HG03575 (cell line): ENCODE measurements around the gene ID1.
A peak's percentile ranks its signal among the peaks of the same experiment; 100 is the strongest.

ENCODE experiments used
- ATAC-seq: cut with Tn5 transposase; IDR thresholded peaks from one replicate; pipeline ENCODE4 v1.9.1; 2021; ENCODE audit not compliant: unreplicated experiment, insufficient number of reproducible peaks, low FRiP score; ENCODE audit errors: extremely low read depth

The ID1 gene, protein sequence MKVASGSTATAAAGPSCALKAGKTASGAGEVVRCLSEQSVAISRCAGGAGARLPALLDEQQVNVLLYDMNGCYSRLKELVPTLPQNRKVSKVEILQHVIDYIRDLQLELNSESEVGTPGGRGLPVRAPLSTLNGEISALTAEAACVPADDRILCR

DNA sequence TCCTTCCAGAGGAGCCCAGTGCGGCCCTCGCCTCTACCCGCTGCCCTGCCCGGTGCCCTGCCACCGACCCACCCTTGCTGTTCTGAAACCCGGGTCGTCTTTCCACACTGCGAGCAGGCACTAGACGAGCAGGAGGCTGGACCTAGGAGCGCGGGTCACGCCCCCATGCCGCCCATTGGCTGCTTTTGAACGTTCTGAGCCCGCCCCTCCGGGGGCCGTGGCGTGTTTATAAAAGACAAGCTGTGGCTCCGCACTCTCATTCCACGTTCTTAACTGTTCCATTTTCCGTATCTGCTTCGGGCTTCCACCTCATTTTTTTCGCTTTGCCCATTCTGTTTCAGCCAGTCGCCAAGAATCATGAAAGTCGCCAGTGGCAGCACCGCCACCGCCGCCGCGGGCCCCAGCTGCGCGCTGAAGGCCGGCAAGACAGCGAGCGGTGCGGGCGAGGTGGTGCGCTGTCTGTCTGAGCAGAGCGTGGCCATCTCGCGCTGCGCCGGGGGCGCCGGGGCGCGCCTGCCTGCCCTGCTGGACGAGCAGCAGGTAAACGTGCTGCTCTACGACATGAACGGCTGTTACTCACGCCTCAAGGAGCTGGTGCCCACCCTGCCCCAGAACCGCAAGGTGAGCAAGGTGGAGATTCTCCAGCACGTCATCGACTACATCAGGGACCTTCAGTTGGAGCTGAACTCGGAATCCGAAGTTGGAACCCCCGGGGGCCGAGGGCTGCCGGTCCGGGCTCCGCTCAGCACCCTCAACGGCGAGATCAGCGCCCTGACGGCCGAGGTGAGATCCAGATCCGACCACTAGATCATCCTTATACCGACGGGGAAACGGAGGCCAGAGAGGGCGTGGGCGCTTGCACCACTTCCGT is at the start of gene ID1:
Gene ID1, plus strand, starts transcription at position 259 of the 871 bp plus-strand sequence. Its CDS starts 99 bp downstream, at position 358.
- ATAC-seq = peak; percentile 51

DNA sequence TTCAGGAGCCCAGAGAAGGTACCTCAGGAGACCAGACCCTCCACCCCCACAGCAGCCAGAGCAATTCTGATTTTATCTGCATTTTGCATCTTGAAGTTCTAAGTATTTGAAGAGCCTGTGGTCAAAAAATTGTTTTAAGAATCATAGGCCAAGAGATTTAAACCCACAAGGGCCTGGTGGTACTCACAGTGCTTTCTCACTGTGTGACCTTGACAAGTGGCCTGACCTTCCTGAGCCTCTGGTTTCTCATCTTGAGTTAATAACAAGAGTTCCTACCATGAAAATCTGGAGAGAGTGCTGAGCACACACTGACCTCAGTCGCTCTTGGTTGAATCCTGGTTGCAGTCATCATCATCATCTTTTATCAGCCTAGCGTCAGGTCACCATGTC is 45.4 kb upstream of the ID1 start:
- ATAC-seq = no peak

DNA sequence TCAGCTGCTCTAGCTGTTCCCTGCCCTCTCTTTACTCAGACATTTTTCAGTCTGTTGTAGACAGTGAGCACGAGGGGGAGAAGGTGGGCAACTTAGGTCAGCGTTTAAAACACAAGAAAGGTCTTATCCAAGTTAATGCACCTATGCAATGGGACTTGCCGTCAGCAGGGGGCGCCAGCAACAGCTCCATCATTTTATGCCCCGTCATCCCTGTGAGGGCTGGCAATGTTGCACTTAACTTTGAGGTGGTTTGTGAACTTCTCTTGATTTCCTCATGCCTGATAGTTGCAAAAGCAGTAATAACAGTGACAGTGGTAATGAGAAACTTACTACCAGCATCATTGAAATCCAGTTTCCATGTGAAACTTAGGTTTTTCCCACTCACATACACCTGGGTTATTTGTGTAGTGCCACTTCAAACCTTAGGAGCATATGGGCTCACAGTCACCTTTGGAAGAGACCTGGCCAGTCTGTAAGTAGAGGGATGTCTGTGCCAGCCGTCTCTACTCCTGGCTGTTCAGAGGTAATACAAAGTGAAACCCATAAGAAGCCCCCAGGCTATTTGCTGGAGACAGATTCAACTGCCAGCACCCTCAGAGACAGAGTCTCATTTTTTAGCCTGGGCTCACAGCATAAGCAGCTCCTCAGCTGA is 44.9 kb upstream of the ID1 start:
- ATAC-seq = no peak

DNA sequence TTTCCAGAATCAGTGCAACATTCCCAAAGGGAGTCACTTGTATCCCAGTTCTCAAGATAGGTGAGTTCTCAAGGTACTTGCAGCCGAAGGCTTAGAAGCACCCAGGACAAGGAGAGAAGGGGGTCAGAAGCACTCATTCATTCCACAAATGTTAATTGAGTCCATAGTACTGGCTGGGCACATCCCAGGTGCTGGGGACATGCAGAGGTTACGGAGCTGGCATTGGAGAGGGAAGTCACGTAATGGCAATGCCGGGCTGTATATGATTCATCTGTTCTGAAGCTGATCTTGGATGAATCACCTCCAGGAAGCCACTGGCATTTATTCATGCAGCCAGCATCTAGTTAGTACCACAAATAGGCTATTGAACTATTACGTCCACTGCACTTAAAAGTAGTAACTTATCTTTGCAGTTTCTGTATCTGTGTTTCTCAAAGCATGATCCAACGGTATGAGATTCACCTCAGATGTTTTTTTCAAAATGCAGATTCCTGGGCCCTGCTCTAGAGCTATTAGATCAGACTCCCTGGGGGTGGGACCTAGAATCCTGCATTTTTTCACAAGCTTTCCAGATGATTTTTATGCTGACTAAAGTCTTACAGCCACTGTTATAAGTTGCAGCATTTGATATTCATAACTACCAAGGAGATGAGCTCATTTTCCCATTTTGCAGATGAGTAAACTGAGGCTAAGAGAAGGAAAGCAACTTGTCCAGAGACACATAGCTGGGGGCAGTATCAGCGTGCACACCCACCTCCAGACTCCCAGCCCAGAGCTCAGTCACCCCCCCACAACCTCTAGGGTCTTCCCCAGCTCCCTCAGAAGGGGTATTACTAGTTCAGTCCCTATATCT is 44.1 kb upstream of the ID1 start:
- no peak for ATAC-seq

DNA sequence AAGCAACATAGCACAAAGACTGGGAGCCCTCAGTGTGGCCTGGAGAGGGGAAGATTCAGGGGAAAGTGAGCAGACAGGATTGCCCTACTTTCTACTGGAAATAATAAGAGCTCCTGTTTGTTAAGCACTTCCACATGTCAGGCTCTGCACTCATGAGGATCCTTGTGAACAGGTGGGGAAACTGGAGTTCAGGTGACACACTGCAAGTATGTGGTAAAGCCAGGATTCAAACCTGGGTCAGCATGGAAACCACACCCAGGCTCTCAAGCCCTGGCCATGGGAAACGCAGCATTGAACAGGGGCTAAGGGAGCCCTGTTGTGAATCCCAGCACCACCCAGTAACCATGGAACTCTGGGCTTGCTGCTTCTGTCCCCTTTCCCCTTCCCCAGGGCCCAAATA is 42.8 kb upstream of the ID1 start:
- ATAC-seq = no peak

DNA sequence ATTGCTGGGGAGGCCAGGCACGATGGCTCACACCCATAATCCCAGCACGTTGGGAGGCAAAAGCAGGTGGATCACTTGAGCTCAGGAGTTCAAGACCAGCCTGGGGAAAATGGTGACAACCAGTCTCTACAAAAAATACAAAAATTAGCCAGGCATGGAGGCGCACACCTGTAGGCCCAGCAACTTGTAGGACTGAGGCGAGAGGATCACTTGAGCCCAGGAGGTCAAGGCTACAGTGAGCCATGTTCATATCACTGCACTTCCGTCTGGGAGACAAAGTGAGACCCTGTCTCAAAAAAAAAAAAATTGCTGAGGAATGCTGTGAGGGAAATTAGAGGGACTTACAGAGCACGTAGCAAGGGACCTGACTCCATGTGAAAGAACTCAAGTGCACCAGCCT is 40.8 kb upstream of the ID1 start:
- ATAC-seq = no peak

DNA sequence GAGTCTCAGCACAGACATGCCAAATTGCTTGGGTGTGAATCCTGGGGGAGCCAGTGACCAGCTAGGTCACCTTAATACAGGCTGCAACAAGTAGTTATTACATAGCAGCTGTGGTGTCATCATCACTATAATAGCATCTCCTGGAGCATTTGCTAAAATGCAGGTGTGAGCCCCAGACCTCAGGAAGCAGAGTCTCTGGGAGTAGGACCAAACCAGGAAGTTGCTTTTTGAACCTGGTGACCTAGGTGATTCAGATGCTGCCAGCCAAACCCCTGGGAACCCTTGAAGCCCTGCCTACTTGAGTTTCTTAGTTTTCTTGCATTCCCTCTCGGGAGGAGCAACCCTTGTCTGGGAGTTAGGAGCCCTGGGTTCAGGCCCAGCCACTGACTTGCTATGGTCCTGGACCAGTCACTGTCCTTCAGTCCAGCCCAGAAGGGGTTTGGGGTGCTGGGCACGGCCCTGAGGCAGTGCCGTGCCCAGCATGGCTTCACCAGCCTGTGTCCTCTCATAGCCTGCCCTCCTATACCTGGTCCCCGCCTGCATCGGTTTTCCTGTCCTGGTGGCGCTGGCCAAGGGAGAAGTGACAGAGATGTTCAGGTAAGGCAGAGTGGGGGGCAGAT is 39.3 kb upstream of the ID1 start:
- no peak for ATAC-seq

DNA sequence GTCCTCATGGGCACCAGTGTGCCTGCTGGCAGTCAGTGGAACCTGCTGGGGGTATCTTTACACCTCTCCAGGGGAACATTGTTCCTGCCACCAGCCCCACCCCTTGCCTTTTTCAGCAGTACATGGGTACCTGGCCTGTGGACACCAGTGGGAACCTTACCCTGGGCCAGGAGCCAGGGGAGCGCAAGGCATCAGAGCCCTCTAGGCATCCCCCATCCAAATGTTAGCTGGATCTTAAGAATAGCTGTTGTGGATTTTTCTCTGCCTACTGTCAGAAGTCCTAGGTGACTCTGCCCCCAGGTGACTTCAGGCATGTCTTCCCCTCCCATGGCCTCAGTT is 38.8 kb upstream of the ID1 start:
- ATAC-seq = no peak

DNA sequence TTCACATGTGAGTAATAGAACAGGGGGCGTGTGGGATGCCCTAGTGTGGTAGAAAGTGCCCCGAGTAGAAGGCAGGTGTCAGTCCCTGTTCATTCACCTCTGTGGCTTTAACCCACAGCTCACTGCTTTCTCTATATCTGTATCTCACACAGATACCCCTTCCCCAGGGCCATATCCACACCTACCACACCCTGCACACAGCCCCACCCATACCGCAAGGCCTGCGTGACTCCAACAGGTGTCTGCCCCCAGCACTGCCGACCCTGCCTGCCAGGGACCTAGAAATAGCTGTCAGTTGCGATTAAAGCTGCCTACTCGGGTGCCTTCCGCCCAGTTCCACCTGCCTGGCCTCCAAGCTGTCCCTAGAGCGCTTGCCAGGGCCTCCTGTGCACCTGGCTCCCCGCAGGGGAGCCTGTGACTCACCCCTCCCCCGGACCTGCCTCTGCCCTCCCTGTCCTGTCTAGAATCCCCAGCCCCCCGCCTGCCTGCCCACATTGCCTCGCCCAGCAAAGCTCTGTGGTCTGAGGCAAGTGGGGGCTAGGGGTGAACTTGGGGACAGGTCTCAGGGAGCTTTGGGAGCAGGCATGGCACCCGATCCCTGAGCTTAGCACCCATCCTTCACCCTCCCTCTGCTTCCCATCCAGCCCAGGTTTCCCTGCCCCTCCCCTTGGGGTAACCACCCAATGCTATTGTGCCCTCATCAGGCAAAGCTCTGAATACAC is 38.3 kb upstream of the ID1 start:
- no peak for ATAC-seq

DNA sequence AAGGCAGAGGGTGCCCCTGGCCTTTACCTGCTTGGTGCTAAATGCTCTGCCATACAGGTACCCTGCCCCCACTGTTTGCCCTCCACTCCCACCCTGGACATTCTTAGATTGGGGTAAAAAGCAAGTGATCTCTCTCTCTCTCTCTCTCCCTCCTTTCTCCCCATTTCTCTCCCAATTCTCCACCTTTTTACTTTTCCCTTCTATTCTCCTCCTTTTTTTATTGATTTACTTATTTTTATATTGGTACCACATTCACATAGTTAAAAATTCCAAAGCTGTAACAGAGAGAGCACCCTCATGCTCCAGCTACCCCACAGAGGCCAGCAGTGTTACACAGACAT is 37.7 kb upstream of the ID1 start:
- no peak for ATAC-seq

DNA sequence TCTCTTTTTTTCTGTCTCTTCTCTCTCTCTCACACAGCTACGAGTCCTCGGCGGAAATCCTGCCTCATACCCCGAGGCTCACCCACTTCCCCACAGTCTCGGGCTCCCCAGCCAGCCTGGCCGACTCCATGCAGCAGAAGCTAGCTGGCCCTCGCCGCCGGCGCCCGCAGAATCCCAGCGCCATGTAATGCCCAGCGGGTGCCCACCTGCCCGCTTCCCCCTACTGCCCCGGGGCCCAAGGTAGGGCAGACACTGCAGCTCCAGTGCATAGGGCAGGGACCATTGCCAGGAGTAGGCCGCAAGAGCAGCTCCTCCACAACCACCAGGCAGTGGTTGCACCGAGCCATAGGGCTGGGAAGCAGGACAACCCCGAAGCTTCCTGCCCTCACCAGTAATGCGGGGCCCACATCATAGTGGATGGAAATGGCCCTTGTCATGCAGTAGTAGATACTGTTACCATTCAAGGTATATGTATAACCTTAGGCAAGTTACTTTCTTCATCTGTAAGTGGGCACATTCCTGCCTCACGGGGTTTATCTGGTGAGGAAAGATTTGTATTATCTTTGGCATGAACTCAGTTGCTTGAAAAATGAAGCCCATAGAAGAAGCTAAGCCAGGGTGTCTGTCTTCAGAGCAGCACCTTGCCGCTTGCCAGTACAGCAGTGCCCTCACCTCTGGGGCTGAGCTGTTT is 36.9 kb upstream of the ID1 start:
- no peak for ATAC-seq

DNA sequence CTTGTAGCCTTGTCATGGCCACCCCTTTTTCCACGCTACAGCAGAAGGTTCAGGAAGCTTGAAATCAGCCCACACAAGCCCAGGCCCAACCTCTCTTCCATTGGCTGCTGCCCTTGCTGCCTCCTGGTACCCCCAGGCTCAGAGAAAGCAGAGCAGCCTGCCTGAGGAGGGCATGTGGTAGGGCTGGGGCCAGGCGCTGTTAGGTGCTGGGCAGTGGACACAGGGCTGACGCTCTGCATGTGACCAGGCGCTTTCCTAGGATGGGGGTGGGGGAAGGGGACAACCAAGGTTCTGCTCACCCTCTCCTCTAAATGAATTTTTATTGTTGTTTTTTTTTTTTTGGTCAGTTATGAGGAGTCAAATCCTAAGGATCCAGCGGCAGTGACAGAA is 36.3 kb upstream of the ID1 start:
- no peak for ATAC-seq

DNA sequence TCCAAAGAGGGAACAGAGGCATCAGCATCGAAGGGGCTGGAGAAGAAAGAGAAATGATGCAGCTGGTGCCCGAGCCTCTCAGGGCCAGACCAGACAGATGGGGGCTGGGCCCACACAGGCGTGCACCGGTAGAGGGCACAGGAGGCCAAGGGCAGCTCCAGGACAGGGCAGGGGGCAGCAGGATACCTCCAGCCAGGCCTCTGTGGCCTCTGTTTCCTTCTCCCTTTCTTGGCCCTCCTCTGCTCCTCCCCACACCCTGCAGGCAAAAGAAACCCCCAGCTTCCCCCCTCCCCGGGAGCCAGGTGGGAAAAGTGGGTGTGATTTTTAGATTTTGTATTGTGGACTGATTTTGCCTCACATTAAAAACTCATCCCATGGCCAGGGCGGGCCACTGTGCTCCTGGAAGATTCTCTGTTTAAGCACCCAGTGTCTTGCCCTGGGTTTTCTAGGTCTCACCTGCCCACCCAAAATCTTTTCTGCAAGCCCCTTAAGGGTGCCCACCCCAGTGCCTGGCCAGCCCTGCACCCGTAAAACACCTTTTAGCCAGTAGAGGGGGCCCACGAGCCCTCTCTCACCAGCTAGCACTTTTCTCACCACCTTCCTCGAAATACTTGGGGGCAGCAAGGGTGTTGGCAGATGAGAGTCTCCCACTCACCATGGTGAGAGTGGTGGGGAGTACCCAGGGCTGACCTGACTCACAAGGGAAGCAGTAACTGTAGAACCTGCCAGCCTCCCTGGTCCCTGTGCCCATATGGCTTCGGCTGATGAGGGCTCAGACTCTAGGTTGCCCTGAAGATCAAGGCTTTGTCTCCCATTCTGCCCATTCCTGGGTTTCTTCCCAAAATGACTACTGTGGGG is 35.7 kb upstream of the ID1 start:
- ATAC-seq = no peak

DNA sequence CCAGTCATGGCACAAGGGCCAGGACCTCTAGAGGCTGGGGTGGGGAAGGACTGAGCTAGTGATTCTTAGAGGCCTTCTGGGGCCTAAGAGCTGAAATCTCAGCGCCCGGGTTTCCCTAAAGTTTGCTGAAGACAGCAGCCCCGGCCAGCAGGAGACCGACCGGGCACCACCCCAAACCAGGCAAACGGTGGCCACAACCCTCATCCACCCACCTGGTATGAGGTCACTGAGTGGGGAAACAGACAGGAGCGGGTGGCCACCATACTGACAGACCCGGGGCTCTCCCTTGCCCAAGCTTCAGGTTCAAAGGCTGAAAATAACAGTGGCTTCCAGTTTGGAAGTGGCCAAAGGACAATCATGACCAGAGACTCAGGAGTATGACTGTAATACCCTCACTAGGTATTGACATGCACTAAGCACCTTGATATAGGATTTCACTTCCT is 35.0 kb upstream of the ID1 start:
- ATAC-seq = no peak

DNA sequence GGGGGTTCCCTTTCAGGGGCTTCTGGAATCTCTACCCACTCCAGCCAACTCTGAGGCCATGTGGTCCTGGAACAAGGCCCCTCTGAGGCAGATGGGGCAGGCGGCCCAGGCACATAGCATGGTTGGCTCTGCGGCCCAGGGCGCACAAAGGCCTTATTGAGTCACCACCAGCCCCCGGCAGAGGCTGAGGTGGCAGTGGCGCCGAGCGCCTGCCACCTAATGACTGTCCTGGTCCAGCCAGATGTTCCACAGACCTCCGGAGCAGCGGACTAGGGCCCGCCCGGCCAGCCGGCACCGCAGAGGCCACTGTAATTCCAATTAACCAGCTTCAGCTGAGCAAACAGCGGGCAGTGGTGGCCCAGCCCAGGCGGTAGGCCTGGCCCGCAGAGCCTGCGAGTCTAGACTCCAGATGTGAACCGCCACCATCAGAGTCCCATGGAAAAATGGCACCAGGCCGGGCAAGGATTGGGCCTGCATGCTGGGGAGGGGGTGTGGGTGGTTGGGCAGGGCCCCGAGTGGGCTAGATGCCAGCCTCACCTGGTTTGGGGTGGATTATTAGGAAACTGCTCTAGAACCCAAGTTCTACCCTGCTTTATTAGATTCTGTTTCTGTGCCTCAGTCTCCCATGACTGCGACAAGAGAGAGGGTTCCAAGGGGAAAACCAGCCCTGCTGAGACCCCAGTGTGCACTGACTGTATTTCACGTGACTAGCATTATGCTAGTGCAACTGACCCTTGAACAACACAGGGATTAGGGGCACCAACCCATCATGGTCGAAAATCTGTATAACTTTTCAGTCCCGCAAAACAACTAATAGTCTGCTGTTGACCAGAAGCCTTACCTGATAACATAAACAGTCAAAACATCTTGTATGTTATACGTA is 34.1 kb upstream of the ID1 start:
- no peak for ATAC-seq

DNA sequence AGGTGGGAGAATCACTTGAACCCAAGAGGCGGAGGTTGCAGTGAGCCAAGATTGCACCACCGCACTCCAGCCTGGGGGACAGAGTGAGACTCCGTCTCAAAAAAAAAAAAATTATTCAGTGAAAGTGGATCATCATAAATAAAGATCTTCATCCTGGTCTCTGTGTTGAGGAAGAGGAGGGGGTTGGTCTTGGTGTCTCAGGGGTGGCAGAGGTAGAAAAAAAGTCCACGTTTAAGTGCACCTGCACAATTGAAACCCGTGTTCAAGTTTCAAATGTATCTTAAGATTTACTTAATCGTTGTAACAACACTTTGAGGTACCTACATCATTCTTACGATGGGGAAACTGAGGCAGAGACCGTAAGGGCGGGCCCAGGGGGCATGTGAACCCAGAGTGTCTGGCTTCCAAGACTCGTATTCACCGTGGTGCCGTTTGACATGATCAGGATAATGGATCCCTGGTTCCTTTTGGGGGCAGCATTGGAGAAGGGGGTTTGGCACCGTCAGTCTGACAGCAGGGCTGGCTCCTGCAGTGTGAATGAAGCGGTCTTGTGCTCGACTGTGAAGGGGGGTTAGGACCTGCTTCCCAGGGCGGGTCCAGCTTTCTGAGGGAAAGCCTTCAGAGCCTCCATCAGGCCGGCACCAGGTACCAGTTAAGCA is 32.9 kb upstream of the ID1 start:
- ATAC-seq = no peak
